ENCODE measurements around the gene GDPD5. TPM values are rescaled to one million over a fixed set of nuclear protein-coding genes. Genes with fewer than 3 reads are reported as not detected.

GDPD5 gene
- total and polyA plus RNA-seq, 9 of the 15 experiments (the other 6 are each of a cell fraction or from before 2014, with no cell fraction given), result 0.32 to 27.3 (median 8.0) TPM

DNA sequence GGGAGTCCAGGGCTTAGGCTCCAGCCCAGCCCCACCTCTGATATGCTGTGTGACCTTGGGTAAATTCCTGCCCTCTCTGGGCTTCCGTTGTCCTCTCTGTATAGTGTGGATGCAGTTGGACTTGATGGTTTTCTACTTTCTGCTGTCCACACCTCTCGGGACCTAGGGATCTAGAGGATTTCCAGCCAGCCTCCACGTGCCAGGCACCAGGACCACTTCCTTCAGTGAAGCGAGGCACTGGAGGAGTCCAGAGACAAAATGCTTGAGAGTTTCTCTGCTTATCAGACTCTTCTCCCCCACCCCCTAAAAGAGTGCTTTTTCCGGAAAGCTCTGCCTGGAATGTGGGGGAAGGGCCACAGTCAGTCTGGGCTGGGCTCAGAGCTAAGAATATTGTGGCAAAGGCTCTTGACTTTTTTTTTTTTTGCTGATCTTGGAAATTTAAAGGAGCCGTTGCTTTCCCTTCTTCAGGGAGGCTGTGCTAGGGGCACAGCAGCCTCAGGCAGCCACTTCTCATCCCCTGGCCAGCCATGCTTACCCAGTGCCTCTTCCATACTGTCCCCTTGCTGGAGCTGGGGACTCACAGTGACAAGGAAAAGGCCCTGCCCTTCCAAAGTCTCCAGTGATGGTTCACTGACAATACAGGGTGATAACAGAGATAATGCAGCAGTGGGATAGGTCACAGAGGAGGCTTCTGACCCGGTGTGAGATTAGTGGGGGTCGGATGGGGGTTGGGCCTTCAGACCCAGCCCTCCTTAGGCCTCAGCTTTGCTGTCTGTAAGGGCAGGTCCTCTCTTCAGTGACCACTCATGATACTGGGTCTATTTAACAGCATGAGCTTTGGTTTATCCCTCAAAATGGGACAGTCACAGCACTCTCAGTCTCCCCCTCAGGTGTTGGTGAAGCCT lies 33.5 kb upstream of the GDPD5 start (continued):
- TF ChIP-seq ZBTB33 (CRISPR knock-in tag; IDR thresholded peaks at IDR 0.05), result 0 out of 2 replicates have a peak, but pooled peaks have one; percentile 22
- TF ChIP-seq ZFPM2 (CRISPR knock-in tag; IDR thresholded peaks at IDR 0.05), result no peak
- no peak for TF ChIP-seq UBTF (IDR thresholded peaks at IDR 0.05; ENCODE audit: borderline replicate concordance in 1 of 2, low read depth in 2 of 2, low read length in 2 of 2)
- no peak for TF ChIP-seq HINFP (tag; conservative IDR thresholded peaks at IDR 0.05; ENCODE audit: low read depth)
- no peak for TF ChIP-seq SIN3B (IDR thresholded peaks at IDR 0.05; ENCODE audit: low read depth)
- TF ChIP-seq BHLHE40 (IDR thresholded peaks at IDR 0.05; ENCODE audit: low read length), result peak; percentile 27; the same call in 1 of the 2 replicates
- no peak for TF ChIP-seq CEBPZ (IDR thresholded peaks at IDR 0.05; ENCODE audit: borderline replicate concordance, low read depth, low read length)
- peak in 1 of 2 experiments; percentile 45; a peak in 1 of 4 replicates for TF ChIP-seq TRIM24 (IDR thresholded peaks at IDR 0.05)
- TF ChIP-seq ZNF134 (CRISPR knock-in tag; conservative IDR thresholded peaks at IDR 0.05), result no peak
- TF ChIP-seq C11orf30 (IDR thresholded peaks at IDR 0.05; ENCODE audit: low read depth), result peak; percentile 95
- TF ChIP-seq MCM2 (IDR thresholded peaks at IDR 0.05; ENCODE audit: low read depth), result no peak
- TF ChIP-seq COPS2 (conservative IDR thresholded peaks at IDR 0.05), result no peak
- no peak for TF ChIP-seq ZNF717 (CRISPR knock-in tag; IDR thresholded peaks at IDR 0.05)
